ENCODE results near the gene PRDM5. TPM values are rescaled to one million over a fixed set of nuclear protein-coding genes. Genes with fewer than 3 reads are reported as not detected.

PRDM5 gene
- total and polyA plus RNA-seq, 7 donors: 0.56 to 3.4 (median 2.2) TPM

DNA sequence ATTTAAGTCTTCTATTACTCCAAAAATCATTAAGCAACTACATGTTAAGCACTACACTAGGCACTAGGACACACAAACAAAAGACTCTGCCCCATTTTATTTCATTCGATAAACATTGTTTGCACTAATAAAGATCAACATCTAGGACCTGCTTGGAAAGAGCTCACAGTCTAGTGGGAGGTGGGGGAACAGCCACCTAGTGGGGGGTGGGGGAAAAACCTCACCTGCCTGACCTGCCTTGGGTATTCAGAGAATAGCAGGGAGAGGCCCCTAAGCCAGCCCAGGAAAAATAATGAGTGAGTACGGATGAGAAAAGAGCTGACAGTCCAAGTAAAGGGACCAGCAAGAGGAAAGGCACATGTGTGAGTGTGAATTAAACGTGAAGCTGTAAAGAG, 52.2 kb downstream of the PRDM5 start:
- intact Hi-C loops (cut with DNase I): no loop called here
- no peak overlapping the region for H3K27ac ChIP-seq
- no peaks in the 10 kb centered on the region for H3K9me3 ChIP-seq
- H3K4me3 ChIP-seq: no peak overlapping the region
- DNase-seq (no peak), ATAC-seq (no peak)
- TF ChIP-seq, protein P1, sequence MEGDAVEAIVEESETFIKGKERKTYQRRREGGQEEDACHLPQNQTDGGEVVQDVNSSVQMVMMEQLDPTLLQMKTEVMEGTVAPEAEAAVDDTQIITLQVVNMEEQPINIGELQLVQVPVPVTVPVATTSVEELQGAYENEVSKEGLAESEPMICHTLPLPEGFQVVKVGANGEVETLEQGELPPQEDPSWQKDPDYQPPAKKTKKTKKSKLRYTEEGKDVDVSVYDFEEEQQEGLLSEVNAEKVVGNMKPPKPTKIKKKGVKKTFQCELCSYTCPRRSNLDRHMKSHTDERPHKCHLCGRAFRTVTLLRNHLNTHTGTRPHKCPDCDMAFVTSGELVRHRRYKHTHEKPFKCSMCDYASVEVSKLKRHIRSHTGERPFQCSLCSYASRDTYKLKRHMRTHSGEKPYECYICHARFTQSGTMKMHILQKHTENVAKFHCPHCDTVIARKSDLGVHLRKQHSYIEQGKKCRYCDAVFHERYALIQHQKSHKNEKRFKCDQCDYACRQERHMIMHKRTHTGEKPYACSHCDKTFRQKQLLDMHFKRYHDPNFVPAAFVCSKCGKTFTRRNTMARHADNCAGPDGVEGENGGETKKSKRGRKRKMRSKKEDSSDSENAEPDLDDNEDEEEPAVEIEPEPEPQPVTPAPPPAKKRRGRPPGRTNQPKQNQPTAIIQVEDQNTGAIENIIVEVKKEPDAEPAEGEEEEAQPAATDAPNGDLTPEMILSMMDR (IDR thresholded peaks at IDR 0.05): no peak
- no peaks in the 10 kb centered on the region for H3K4me1 ChIP-seq
- H3K36me3 ChIP-seq (ENCODE audit: insufficient read depth in 1 of 2, low read depth in 1 of 2): no peaks in the 10 kb centered on the region
- 82 to 89% (median 82%) methylated on average over 3 of the region's 3 CpGs for WGBS, 3 donors
- H3K27me3 ChIP-seq (ENCODE audit: insufficient read depth in 3 of 3, low read length in 2 of 3): no peaks in the 10 kb centered on the region

DNA sequence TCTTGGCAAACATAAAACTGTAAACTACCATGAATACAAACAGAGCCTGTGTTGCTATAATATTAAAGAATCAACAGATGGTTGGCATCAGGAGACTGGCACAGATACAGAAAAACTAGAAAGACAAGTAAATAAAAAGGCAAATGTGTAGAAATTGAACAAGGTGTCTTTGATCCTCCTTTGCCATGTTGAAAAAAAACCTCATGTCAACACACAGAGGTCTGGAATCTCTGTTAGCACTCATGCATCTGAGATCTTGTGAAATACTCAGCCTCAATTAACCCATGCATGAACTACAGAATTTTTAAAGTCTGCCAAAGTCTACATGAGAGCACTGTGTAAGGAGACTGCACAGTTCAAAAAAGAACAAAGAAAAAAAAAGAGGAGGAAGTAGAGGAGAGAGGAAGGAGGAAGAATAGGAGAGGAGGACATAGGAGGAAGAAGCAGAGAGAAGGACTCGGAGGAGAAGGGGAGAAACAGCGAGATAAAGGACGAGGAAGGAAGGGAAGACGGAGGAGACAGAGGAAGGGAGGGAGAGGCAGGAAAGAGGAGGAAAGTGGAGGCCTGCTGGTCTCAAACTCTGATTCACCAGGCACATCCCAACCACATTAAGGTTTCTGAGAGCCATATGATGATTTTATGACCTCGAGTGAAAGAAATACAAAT, 52.8 kb downstream of the PRDM5 start:
- no peak overlapping the region for H3K4me3 ChIP-seq
- no peaks in the 10 kb centered on the region for H3K4me1 ChIP-seq
- TF ChIP-seq, protein P1 (IDR thresholded peaks at IDR 0.05): no peak
- WGBS, 3 donors: 71 to 87% (median 86%) methylated on average over 5 of the region's 5 CpGs
- H3K27me3 ChIP-seq (ENCODE audit: insufficient read depth in 3 of 3, low read length in 2 of 3): no peaks in the 10 kb centered on the region
- no peak overlapping the region for H3K27ac ChIP-seq
- no peaks in the 10 kb centered on the region for H3K36me3 ChIP-seq (ENCODE audit: insufficient read depth in 1 of 2, low read depth in 1 of 2)
- no peaks in the 10 kb centered on the region for H3K9me3 ChIP-seq
- intact Hi-C loops (cut with DNase I): no loop called here
- DNase-seq (no peak), ATAC-seq (no peak)

DNA sequence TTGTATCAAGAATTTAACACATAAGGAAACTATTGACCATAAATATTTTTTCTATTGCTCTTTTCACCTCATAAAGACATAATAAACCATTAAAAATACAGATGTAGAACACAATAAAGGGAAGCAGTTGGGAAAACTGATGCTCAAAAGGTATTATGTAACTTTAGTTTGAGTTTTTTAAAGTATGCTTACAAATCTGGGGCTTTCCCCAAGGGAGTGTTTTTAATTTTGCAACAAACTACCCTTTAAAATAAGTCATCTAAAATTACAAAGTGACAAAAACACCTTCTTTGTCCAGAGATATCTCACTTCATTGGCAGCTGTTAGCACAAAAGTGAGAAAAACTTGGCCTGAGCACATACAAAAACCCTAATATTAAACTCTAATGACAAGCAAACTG, 55.0 kb downstream of the PRDM5 start:
- TF ChIP-seq, protein P1 (IDR thresholded peaks at IDR 0.05): no peak
- intact Hi-C loops (cut with DNase I): no loop called here
- H3K36me3 ChIP-seq (ENCODE audit: insufficient read depth in 1 of 2, low read depth in 1 of 2): no peaks in the 10 kb centered on the region
- DNase-seq (no peak), ATAC-seq (no peak)
- H3K9me3 ChIP-seq: no peaks in the 10 kb centered on the region
- no peak overlapping the region for H3K4me3 ChIP-seq
- no peak overlapping the region for H3K27ac ChIP-seq
- no peaks in the 10 kb centered on the region for H3K27me3 ChIP-seq (ENCODE audit: insufficient read depth in 3 of 3, low read length in 2 of 3)
- no peaks in the 10 kb centered on the region for H3K4me1 ChIP-seq

DNA sequence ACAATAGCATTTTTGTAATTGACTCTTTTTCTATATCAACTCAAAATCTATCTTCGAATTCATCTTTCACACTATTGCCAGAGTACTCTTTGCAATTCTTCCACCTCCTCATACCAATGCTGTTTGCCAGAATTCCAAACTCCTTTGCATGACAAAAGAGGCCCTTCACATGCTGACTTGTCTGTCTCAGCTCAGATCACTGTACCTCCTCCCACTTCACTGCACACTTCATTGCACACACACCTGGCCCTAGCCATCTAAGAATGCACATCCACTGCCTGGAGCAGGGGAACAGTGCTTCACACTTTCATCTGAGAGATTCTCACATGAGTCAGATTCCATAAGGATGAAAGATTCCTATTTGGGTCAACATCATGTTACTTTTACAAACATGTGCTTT, 56.5 kb downstream of the PRDM5 start:
- no peaks in the 10 kb centered on the region for H3K27me3 ChIP-seq (ENCODE audit: insufficient read depth in 3 of 3, low read length in 2 of 3)
- no peak for DNase-seq
- H3K4me1 ChIP-seq: no peaks in the 10 kb centered on the region
- no peak overlapping the region for H3K27ac ChIP-seq
- intact Hi-C loops (cut with DNase I): no loop called here
- no peaks in the 10 kb centered on the region for H3K9me3 ChIP-seq
- no peak for ATAC-seq
- no peaks in the 10 kb centered on the region for H3K36me3 ChIP-seq (ENCODE audit: insufficient read depth in 1 of 2, low read depth in 1 of 2)
- 91 to 97% (median 93%) methylated on average over 1 of the region's 1 CpG for WGBS, 3 donors
- TF ChIP-seq, protein P1 (IDR thresholded peaks at IDR 0.05): no peak
- H3K4me3 ChIP-seq: no peak overlapping the region

DNA sequence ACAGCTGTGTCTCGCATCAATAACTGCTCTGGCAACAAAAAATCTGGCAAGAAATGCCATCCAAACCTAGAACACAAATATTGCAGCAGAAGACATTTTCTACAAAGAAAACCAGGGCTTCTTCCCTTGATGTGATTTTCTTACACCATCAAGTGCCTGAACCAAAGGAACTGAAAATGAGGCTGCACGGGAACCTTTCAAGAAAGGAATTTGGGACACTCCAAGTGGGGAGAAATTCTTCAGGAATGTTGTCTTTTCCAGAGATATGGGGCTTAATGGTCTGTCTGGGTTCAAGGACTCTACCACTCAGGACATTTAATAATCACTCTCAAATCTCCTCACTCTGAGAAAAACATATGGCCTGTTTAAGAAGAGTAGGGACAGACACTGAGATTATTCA, 57.6 kb downstream of the PRDM5 start:
- 70 to 86% (median 72%) methylated on average over 2 of the region's 2 CpGs for WGBS, 3 donors
- DNase-seq: no peak
- no peaks in the 10 kb centered on the region for H3K4me1 ChIP-seq
- H3K9me3 ChIP-seq: no peaks in the 10 kb centered on the region
- TF ChIP-seq, protein P1 (IDR thresholded peaks at IDR 0.05): no peak
- H3K4me3 ChIP-seq: no peak overlapping the region
- no peak for ATAC-seq
- no peaks in the 10 kb centered on the region for H3K36me3 ChIP-seq (ENCODE audit: insufficient read depth in 1 of 2, low read depth in 1 of 2)
- H3K27me3 ChIP-seq (ENCODE audit: insufficient read depth in 3 of 3, low read length in 2 of 3): no peaks in the 10 kb centered on the region
- intact Hi-C loops (cut with DNase I): no loop called here
- no peak overlapping the region for H3K27ac ChIP-seq
